ENCODE measurements around the gene PARD3B. TPM values are rescaled to one million over a fixed set of nuclear protein-coding genes. Genes with fewer than 3 reads are reported as not detected.

The PARD3B gene
- total and polyA plus RNA-seq, 8 donors: 1.8 to 42.6 (median 15.1) TPM

DNA sequence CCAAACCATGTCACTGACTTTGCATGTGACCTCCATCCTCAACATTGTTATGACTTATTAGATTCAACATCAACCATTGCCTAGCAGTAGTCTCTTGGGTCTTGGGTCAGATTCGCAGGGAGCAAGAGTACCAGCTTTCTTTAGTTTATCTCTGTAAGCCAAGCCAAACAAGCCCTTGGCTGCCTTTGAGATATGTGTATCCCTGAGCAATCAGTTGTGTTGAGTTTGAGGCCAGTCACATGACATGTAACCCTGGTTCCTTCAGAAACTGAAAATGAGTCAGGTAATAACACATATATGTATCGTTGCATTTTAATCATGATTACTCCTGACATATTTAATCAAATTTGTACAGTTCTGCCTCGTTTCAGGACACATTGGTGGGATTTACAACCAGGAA lies 173.3 kb downstream of the PARD3B start:
- whole genome bisulfite sequencing, 5 donors: 53 to 79% (median 69%) methylated on average over 3 of the region's 3 CpGs
- no peak overlapping the region for H3K4me3 ChIP-seq
- TF ChIP-seq EP300 (IDR thresholded peaks at IDR 0.05): no peak
- no peak for TF ChIP-seq POLR2AphosphoS5 (IDR thresholded peaks at IDR 0.05)
- no peak for TF ChIP-seq POLR2A (IDR thresholded peaks at IDR 0.05)
- TF ChIP-seq, protein P1, sequence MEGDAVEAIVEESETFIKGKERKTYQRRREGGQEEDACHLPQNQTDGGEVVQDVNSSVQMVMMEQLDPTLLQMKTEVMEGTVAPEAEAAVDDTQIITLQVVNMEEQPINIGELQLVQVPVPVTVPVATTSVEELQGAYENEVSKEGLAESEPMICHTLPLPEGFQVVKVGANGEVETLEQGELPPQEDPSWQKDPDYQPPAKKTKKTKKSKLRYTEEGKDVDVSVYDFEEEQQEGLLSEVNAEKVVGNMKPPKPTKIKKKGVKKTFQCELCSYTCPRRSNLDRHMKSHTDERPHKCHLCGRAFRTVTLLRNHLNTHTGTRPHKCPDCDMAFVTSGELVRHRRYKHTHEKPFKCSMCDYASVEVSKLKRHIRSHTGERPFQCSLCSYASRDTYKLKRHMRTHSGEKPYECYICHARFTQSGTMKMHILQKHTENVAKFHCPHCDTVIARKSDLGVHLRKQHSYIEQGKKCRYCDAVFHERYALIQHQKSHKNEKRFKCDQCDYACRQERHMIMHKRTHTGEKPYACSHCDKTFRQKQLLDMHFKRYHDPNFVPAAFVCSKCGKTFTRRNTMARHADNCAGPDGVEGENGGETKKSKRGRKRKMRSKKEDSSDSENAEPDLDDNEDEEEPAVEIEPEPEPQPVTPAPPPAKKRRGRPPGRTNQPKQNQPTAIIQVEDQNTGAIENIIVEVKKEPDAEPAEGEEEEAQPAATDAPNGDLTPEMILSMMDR (IDR thresholded peaks at IDR 0.05): no peak
- intact Hi-C loops (cut with DNase I; ENCODE audit: low total_unique reads): no loop called here
- no peak overlapping the region for H3K27ac ChIP-seq
- no peaks in the 10 kb centered on the region for H3K36me3 ChIP-seq
- H3K4me1 ChIP-seq: no peaks in the 10 kb centered on the region
- no peaks in the 10 kb centered on the region for H3K27me3 ChIP-seq
- peak in 1 of 2 donors; percentile 13 for DNase-seq
- no peaks in the 10 kb centered on the region for H3K9me3 ChIP-seq

DNA sequence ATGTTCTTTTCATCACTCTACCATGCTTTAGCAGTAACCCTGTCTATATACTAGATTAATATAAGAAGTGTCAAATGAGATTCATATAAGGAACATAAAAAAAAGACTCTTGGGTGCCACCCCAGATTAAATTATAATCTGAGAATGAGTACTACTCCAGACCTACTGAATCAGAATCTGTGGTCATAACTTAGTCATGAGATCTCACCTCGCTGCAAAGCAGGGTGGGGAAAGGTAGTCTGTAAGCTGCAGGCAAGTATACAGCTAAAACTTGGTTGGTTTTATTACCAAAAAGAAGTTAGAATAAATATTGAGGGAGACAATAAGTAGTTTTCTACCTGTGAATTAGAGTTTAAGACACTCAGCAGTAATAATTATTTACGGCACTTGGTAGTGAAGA lies 175.6 kb downstream of the PARD3B start:
- H3K4me3 ChIP-seq: no peak overlapping the region
- no peaks in the 10 kb centered on the region for H3K36me3 ChIP-seq
- no peak for DNase-seq
- H3K9me3 ChIP-seq: no peaks in the 10 kb centered on the region
- no peaks in the 10 kb centered on the region for H3K4me1 ChIP-seq
- TF ChIP-seq EP300 (IDR thresholded peaks at IDR 0.05) (no peak), POLR2A (IDR thresholded peaks at IDR 0.05) (no peak), POLR2AphosphoS5 (IDR thresholded peaks at IDR 0.05) (no peak)
- TF ChIP-seq, protein P1 (IDR thresholded peaks at IDR 0.05): no peak
- WGBS, 5 donors: 88 to 97% (median 91%) methylated on average over 2 of the region's 2 CpGs
- no peak overlapping the region for H3K27ac ChIP-seq
- no peaks in the 10 kb centered on the region for H3K27me3 ChIP-seq
- intact Hi-C loops (cut with DNase I; ENCODE audit: low total_unique reads): no loop called here

GRCh38 chr2:204722207-204722606 lies 176.9 kb downstream of the PARD3B start:
- Histone ChIP-seq H3K36me3 (no peaks in the 10 kb centered on the region), H3K9me3 (no peaks in the 10 kb centered on the region), H3K4me3 (no peak overlapping the region), H3K27ac (no peak overlapping the region), H3K4me1 (no peaks in the 10 kb centered on the region), H3K27me3 (no peaks in the 10 kb centered on the region)
- no peak for DNase-seq
- TF ChIP-seq EP300 (IDR thresholded peaks at IDR 0.05) (no peak), POLR2A (IDR thresholded peaks at IDR 0.05) (no peak), POLR2AphosphoS5 (IDR thresholded peaks at IDR 0.05) (no peak)
- TF ChIP-seq, protein P1 (IDR thresholded peaks at IDR 0.05): no peak
- WGBS, 5 donors: 96 to 97% (median 96%) methylated on average over 3 of the region's 3 CpGs
- intact Hi-C loops (cut with DNase I; ENCODE audit: low total_unique reads): no loop called here

- no peak overlapping the region for H3K27ac ChIP-seq
- no peaks in the 10 kb centered on the region for H3K27me3 ChIP-seq
- no peak overlapping the region for H3K4me3 ChIP-seq
- H3K4me1 ChIP-seq: no peaks in the 10 kb centered on the region
- TF ChIP-seq EP300 (IDR thresholded peaks at IDR 0.05): no peak
- TF ChIP-seq, protein P1 (IDR thresholded peaks at IDR 0.05): no peak
- no peak for TF ChIP-seq POLR2A (IDR thresholded peaks at IDR 0.05)
- no peak for TF ChIP-seq POLR2AphosphoS5 (IDR thresholded peaks at IDR 0.05)
- no peak for DNase-seq
- H3K9me3 ChIP-seq: no peaks in the 10 kb centered on the region
- H3K36me3 ChIP-seq: no peaks in the 10 kb centered on the region
- intact Hi-C loops (cut with DNase I; ENCODE audit: low total_unique reads): no loop called here
- 86 to 95% (median 91%) methylated on average over 2 of the region's 2 CpGs for WGBS, 5 donors
Measured at GRCh38 chr2:204722691-204723090, 177.4 kb downstream of the PARD3B start.

Measured in stomach (tissue), 9 donors.